ENCODE results near the gene CASKIN1.

Gene CASKIN1

DNA sequence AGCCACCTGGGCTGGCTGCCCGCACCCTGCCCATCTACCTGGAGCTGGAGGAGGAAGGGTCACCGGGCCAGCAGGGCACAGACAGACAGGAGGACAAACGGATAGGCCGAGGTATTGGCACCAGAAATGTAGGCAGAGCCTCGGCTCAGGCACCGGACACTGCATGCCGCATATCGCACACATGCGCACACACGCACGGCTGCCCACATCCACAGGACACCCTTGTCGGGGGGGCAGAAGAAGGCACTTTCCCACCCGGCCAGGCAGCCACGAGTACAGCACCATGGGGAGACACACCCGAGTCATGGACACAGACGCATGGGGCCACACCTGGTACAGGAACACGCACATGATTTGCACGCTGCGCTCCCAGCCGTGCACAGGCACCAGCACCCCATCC, 14.5 kb downstream of the CASKIN1 start:
- H3K27ac Mint-ChIP-seq = no peak overlapping the region
- ATAC-seq (no peak), DNase-seq (ENCODE audit: low spot score in 2 of 2) (no peak)
- no peaks in the 10 kb centered on the region for H3K9me3 Mint-ChIP-seq
- peaks cover 13% of the 10 kb centered on the region for H3K36me3 Mint-ChIP-seq
- peaks cover 6% of the 10 kb centered on the region for H3K4me1 Mint-ChIP-seq
- no peak overlapping the region for H3K4me3 Mint-ChIP-seq

DNA sequence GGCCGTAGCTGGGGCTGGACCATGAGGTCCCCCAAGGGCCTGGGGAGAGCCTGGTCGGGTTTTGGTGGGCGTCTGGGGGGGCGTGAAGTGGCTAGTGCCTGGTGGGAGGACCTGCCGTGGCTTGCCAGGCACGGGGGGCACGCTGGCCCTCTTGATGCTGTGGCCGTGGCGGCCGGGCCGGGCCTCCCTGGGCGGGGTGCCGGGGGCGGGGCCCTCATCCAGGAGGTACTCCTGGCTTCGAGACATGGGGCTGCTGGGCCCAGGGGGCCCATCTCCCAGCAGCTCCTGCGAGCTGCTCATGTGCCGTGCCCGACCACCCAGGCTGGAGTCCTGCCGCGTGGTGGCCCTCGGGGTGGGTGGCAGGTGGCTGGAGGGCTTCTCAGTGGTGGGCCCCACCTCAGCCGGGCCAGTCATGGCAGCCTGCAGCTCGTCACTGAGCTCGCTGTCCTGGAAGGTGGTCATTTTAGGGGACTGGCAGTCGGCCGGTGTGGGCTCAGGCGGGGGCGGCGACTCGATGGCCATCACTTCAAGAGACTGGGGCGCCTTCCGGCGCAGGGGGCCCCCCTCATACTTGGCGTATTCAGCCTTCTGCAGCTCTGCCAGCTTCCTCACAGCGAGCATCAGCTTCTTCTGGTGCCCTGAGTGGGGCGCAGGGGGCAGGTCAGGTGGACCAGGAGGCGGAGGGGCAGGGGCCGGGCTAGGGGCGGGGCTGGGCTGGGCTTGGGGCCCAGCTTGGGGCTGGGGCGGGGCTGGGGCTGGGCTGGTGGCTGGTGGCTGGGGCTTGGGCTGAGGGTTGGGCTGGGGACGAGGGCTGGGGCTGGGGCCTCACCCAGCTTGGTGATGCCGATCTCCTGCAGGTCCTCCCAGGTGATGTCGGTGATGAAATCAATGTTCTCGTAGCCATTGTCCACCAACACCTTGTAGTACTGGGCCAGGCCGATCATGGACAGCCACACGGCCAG, 15.2 kb downstream of the CASKIN1 start:
- H3K4me1 Mint-ChIP-seq = peaks cover 6% of the 10 kb centered on the region
- peaks cover 18% of the 10 kb centered on the region for H3K36me3 Mint-ChIP-seq
- no peak overlapping the region for H3K4me3 Mint-ChIP-seq
- H3K9me3 Mint-ChIP-seq = no peaks in the 10 kb centered on the region
- no peak overlapping the region for H3K27ac Mint-ChIP-seq
- no peak for DNase-seq (ENCODE audit: low spot score in 2 of 2)
- ATAC-seq = no peak

DNA sequence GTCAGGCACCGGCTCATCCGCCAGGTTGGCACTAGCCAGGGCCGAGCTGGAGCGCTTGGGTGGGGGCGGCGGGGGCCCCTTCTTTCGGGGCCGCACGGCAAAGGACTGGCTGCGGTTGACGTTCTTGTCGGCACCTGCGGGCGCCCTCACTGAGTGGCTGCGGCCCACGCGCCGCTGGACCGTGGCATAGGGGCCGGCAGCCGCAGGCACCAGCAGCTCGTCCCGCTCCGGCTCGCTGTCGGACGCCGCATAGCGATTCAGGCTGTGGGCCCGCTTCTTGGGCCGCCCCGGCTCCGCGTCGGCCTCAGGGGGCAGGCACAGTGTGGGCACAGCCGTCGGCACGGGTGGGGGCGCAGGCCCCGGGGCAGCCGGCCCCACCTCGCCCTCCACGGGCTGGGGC, 15.9 kb downstream of the CASKIN1 start:
- Mint-ChIP-seq H3K4me1 (peaks cover 6% of the 10 kb centered on the region), H3K27ac (no peak overlapping the region), H3K4me3 (no peak overlapping the region), H3K36me3 (peaks cover 24% of the 10 kb centered on the region), H3K9me3 (no peaks in the 10 kb centered on the region)
- DNase-seq (ENCODE audit: low spot score in 2 of 2) (no peak), ATAC-seq (no peak)

DNA sequence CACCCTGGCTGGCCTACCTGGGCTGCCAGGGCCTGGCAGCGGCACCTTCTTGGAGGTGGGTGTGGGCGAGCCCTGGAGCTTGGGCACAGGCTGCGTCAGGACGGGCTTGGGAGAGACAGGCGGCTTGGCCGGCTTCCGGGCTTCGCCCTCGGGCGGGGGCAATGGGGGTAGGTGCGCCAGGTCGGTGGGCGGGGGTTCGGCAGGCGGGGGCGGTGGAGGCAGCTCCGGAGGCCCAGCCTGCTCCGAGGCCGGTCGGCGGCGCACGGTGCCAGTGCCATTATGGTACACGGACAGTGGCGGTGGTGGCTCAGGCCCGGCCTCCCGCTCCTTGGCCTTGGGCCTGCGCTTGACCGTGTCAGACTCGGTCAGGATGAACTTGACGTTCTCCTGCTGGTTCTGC, 16.8 kb downstream of the CASKIN1 start:
- peaks cover 23% of the 10 kb centered on the region for H3K36me3 Mint-ChIP-seq
- H3K4me1 Mint-ChIP-seq = peaks cover 6% of the 10 kb centered on the region
- no peak overlapping the region for H3K4me3 Mint-ChIP-seq
- ATAC-seq (no peak), DNase-seq (ENCODE audit: low spot score in 2 of 2) (no peak)
- H3K9me3 Mint-ChIP-seq = no peaks in the 10 kb centered on the region
- H3K27ac Mint-ChIP-seq = no peak overlapping the region

DNA sequence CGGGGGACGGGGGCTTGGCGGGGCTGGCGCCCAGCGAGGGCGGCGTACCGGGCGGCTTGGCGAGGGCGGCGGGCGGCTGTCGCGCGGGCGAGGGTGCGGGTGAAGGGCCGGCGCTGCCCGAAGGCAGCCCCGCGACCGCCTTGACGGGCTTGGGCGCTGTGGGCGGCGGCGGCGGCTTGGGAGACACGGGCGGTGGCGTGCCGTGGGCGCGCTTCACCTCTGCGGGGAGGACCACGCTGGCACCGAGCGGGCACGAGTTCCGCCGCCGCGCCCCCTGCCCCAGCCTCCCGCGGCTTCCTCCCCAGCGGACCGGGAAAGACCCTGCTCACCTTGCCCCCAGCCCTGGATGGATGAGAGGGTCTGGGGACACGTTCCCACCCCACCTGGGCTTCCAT, 17.3 kb downstream of the CASKIN1 start:
- H3K4me3 Mint-ChIP-seq = no peak overlapping the region
- no peak overlapping the region for H3K27ac Mint-ChIP-seq
- no peaks in the 10 kb centered on the region for H3K9me3 Mint-ChIP-seq
- DNase-seq (ENCODE audit: low spot score in 2 of 2) (no peak), ATAC-seq (no peak)
- peaks cover 22% of the 10 kb centered on the region for H3K36me3 Mint-ChIP-seq
- peaks cover 6% of the 10 kb centered on the region for H3K4me1 Mint-ChIP-seq

DNA sequence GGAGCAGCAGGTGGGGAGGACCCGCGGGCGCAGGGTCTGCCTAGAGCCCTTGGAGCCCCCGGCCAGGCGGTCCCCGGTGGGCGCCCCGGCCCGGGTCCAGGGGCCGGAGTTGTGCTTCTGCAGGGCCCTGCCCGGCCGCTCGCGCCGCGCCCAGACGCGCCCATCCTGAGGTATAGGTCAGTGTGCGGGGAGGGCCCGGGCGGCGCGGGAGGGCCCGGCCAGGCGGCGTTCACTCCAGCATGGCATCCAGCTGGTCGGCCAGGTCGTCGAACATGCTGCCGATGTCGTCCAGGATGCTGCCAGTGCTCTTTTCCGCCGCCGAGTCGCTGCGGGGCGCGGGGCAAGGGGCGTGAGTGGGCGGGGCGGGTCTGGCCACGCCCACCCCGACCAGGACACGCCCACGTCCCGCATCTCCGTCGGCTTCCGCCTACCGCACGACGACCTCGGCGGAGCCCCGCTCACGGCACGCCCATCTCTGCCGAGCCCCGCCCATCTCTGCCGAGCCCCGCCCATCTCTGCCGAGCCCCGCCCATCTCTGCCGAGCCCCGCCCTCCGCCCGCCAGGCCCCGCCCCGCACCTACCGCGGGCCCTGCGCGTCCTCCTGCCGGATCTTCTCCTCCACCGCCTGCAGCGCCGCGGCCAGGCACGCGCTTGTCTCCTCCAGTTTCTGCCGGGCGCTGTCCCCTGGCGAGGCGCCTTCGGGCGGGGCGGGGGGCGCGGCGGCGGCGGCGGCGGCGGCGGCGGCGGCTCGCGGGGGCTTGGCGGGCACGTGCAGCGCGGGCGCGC, 17.9 kb downstream of the CASKIN1 start:
- peak in 1 of 2 donors; percentile 29 for DNase-seq (ENCODE audit: low spot score in 2 of 2)
- H3K9me3 Mint-ChIP-seq = no peaks in the 10 kb centered on the region
- no peak overlapping the region for H3K27ac Mint-ChIP-seq
- peak; percentile 31 for ATAC-seq
- peaks cover 6% of the 10 kb centered on the region for H3K4me1 Mint-ChIP-seq
- peaks cover 26% of the 10 kb centered on the region for H3K36me3 Mint-ChIP-seq
- no peak overlapping the region for H3K4me3 Mint-ChIP-seq

DNA sequence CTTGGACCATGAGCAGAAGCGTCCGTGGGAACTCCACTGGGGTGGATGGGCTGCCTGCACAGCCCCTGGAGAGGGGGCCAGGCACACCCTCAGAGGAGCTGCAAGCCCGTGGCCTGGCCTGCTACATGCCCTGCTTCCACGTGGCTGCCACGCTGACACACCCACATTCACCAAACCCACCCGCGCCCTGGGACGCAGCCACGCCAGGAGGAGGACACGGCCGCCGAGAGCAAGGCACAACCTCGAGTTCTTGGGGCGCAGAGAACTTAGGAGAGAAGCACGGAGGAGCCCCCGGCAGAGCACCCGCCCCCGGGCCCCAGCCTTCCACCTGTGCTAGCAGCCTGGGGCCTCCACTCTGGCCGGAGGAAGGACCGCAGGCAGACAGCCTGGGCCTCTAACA, 18.8 kb downstream of the CASKIN1 start:
- peaks cover 6% of the 10 kb centered on the region for H3K4me1 Mint-ChIP-seq
- DNase-seq (ENCODE audit: low spot score in 2 of 2) = no peak

DNA sequence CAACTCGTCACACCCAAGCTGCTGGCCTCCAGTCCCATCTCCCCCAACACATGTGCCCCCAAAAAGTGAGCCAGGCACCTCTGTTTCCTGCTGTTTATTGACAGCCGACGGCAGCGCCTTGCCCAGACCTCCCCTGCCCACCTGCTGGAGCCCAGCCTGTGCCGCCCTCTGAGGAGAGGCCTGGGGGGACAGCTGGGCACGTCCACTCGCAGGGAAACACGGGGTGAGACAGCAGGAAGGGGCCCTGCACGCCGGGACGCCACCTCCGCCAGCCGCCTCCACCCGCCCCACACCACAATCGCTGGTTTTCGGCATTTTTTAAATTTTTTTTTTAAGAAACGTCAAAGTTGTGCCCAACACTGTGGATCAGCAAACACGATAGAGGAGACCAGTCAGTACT, 19.3 kb downstream of the CASKIN1 start:
- Mint-ChIP-seq H3K27ac (no peak overlapping the region), H3K4me1 (peaks cover 2% of the 10 kb centered on the region)

More for the DNA sequence above, 18.8 kb downstream of the CASKIN1 start:
- ATAC-seq = no peak
- Mint-ChIP-seq H3K36me3 (peaks cover 26% of the 10 kb centered on the region), H3K9me3 (no peaks in the 10 kb centered on the region), H3K27ac (no peak overlapping the region), H3K4me3 (no peak overlapping the region)

DNA sequence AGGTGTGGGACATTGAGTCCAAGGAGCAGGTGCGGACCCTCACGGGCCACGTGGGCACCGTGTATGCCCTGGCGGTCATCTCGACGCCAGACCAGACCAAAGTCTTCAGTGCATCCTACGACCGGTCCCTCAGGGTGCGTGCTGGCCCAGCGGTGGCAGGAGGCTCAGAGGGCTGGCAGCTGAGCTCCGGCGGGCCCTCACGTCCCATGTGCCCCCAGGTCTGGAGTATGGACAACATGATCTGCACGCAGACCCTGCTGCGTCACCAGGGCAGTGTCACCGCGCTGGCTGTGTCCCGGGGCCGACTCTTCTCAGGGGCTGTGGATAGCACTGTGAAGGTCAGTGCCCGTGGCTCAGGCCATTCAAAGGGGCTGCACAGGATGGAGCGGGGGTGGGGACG, 20.4 kb downstream of the CASKIN1 start:
- Mint-ChIP-seq H3K4me3 (no peak overlapping the region), H3K27ac (no peak overlapping the region), H3K9me3 (no peaks in the 10 kb centered on the region), H3K4me1 (no peaks in the 10 kb centered on the region), H3K36me3 (peaks cover 26% of the 10 kb centered on the region)
- DNase-seq (ENCODE audit: low spot score in 2 of 2) (no peak), ATAC-seq (no peak)

More for the DNA sequence above, 19.3 kb downstream of the CASKIN1 start:
- Mint-ChIP-seq H3K36me3 (peaks cover 26% of the 10 kb centered on the region), H3K9me3 (no peaks in the 10 kb centered on the region), H3K4me3 (no peak overlapping the region)
- DNase-seq (ENCODE audit: low spot score in 2 of 2) (no peak), ATAC-seq (no peak)

DNA sequence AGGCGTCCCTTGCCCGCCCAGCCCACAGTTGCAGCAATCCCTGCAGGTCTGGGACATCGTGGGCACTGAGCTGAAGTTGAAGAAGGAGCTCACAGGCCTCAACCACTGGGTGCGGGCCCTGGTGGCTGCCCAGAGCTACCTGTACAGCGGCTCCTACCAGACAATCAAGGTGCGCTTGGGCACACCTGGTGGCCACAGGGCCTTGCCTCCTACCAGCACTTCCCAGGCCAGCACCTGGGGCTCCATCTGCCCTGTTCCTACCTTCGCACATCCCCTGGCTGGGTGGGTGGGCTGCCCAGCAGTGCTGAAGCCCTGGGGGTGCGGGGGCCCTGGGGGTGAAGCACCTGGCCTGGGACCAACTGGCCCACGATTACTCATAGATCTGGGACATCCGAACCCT, 21.0 kb downstream of the CASKIN1 start:
- H3K4me3 Mint-ChIP-seq = no peak overlapping the region
- no peaks in the 10 kb centered on the region for H3K4me1 Mint-ChIP-seq
- ATAC-seq = no peak
- peak overlapping the region; percentile 69 for H3K27ac Mint-ChIP-seq
- no peaks in the 10 kb centered on the region for H3K9me3 Mint-ChIP-seq
- peaks cover 26% of the 10 kb centered on the region for H3K36me3 Mint-ChIP-seq
- DNase-seq (ENCODE audit: low spot score in 2 of 2) = no peak

DNA sequence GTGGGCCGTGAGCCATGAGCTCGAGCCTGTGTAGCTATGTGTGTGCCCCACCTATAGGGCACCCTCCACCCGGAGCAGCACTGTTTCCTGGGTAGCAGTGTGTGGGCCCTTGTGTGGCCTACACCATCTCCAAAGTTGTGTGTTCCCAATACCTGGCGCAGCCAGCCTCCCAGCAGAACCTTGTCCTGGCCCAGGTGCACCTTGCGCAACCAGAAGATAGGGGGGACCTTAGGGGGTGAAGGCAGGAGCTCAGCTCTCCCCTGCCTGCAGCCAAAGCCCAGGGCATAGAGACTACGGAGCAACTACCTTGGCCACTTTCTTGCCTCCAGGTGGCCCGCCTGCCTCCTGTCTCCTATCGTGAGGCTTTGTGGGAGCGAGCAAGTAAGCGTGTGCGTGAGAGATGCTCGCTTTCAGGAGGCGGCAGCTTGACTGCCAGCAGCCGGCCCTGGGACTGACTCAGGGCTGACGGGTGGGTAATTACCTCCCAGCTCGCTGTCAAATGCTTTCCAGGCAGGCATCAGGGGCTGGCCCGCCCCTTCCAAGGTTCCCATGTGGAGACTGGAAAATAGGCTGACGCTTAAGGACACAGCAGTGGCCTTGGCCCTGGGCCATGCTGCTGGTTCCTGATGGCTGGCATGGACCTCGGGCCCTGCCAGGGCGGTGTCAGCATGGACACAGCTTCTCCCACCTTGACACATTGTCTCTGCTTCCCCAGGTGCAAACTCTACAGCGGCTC, 21.8 kb downstream of the CASKIN1 start:
- Mint-ChIP-seq H3K4me1 (no peaks in the 10 kb centered on the region), H3K27ac (peak overlapping the region; percentile 69), H3K36me3 (peaks cover 26% of the 10 kb centered on the region), H3K4me3 (no peak overlapping the region), H3K9me3 (no peaks in the 10 kb centered on the region)
- ATAC-seq (no peak), DNase-seq (ENCODE audit: low spot score in 2 of 2) (no peak)

DNA sequence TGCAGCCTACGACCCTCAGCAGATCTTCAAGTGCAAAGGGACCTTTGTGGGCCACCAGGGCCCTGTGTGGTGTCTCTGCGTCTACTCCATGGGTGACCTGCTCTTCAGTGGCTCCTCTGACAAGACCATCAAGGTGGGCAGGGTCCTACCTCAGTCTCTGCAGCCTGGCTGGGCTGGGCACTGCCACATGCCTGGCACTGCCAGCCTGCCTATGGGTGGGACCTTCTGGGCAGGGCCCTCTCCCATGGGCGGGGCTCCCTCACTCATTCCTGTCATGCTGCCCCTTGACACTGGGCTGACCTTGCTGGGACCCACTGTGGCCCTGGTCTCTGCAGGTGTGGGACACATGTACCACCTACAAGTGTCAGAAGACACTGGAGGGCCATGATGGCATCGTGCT, 22.5 kb downstream of the CASKIN1 start:
- H3K4me1 Mint-ChIP-seq = no peaks in the 10 kb centered on the region
- ATAC-seq (no peak), DNase-seq (ENCODE audit: low spot score in 2 of 2) (no peak)
- no peaks in the 10 kb centered on the region for H3K9me3 Mint-ChIP-seq
- H3K4me3 Mint-ChIP-seq = no peak overlapping the region
- peaks cover 26% of the 10 kb centered on the region for H3K36me3 Mint-ChIP-seq
- no peak overlapping the region for H3K27ac Mint-ChIP-seq

DNA sequence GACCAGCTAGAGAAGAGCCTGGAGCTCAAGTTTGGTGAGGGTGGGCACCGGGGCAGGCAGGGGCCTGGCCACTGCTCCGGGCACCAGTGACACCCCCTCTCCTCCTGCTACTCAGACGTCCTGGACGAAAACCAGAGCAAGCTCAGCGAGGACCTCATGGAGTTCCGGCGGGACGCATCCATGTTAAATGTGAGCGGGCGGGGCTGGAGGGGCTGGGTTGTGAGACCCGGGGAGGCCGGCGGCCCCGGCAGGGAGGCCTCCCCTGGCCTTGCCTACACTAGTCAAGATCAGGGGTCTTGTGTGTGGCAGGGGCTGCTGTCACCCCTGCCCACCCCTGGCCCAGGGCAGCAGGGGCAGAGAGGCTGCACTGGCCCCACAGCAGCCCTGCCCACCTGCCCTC, 23.0 kb downstream of the CASKIN1 start:
- Mint-ChIP-seq H3K9me3 (no peaks in the 10 kb centered on the region), H3K36me3 (peaks cover 26% of the 10 kb centered on the region), H3K4me1 (no peaks in the 10 kb centered on the region), H3K27ac (no peak overlapping the region), H3K4me3 (no peak overlapping the region)
- DNase-seq (ENCODE audit: low spot score in 2 of 2) (no peak), ATAC-seq (no peak)

DNA sequence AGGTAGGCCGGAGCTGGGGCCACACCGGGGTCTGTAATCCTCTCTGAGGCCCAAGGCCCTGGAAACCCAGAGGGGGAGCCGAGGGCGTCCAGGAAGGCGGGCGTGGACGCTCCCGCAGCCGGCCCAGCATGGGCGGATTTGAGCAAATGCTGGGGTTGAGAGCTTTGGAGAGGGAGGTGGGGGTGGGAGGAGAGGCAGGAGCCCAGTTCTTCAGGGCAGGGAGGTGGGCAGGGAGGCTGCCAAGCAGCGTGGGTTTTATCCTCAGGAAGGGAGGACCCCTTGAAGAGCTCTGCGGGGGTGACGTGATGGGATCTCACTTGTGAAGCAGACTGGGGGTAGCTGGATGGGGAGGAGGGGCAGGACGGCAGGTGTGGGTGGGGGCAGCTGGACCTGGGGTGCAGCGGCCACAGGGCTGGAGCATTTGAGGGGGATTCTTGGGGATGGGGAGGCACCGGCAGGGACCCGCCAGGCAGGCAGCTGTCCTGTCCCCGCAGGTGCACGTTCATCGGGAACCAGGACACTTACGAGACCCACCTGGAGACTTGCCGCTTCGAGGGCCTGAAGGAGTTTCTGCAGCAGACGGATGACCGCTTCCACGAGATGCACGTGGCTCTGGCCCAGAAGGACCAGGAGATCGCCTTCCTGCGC, 23.6 kb downstream of the CASKIN1 start:
- Mint-ChIP-seq H3K36me3 (peaks cover 26% of the 10 kb centered on the region), H3K27ac (no peak overlapping the region), H3K4me3 (no peak overlapping the region), H3K9me3 (no peaks in the 10 kb centered on the region), H3K4me1 (no peaks in the 10 kb centered on the region)
- ATAC-seq (no peak), DNase-seq (ENCODE audit: low spot score in 2 of 2) (no peak)

Measured in stimulated activated effector memory CD8-positive, alpha-beta T cell treated with anti-CD3 and anti-CD28 coated beads, Interleukin-12 subunit alpha, Interleukin-12 subunit beta, amount 100 ng/mL, for 72 hours (primary cell).